H1 (cell line): Measurements from ENCODE around the gene KIAA1143. TPM values are rescaled to one million over a fixed set of nuclear protein-coding genes. Genes with fewer than 3 reads are reported as not detected.

Experiments used
- polyA plus RNA-seq, 7 experiments: library from polyadenylated mRNA; depleted of rRNA in 3 of 7; stranded (reverse) in 5 of 7; unstranded in 2 of 7; fragments of >200 nt in 5 of 7; fragments of 200-250 nt in 2 of 7; gene quantifications; 1 replicate in 5 of 7; 2 replicates in 1 of 7; 4 replicates in 1 of 7; pipeline versions ENCODE4 v1.2.1 to v1.2.3, GENCODE V29; 2011 to 2013; ENCODE audit warnings: missing spikeins in 2 of 7, mixed read lengths in 2 of 7
- total RNA-seq: library from RNA; stranded (reverse); fragmentation: NEBNext Ultra II Directional; extraction: Animal tissue kit (Norgen Biotek cat#: 25700); gene quantifications from 2 replicates; pipeline ENCODE4 v1.2.1, GENCODE V29; 2021

KIAA1143 gene
- total and polyA plus RNA-seq, 2 of the 8 experiments (the other 6 are each of a cell fraction or from before 2014, with no cell fraction given) = 16.2 to 67.2 TPM

Other genes with a start within 250 kb of the KIAA1143 start
- gene ZKSCAN7, start 206.4 kb downstream of the KIAA1143 start, total RNA-seq = 8.5 and 8.9 TPM in 2 replicates
- gene ZKSCAN7, start 206.4 kb downstream of the KIAA1143 start, polyA plus RNA-seq (2011; rRNA removed) = 5.5 and 10.2 TPM in 2 replicates
- gene ZNF660, start 176.7 kb downstream of the KIAA1143 start, total RNA-seq = 11.7 and 13.0 TPM in 2 replicates
- gene ZNF660, start 176.7 kb downstream of the KIAA1143 start, polyA plus RNA-seq (2011; rRNA removed) = 2.0 and 3.1 TPM in 2 replicates
- 16.1 and 16.8 TPM in 2 replicates for gene ZNF197, start 136.6 kb downstream of the KIAA1143 start, total RNA-seq
- 3.9 and 4.0 TPM in 2 replicates for gene ZNF197, start 136.6 kb downstream of the KIAA1143 start, polyA plus RNA-seq (2011; rRNA removed)
- gene ZNF35, start 112.9 kb downstream of the KIAA1143 start, total RNA-seq = 19.0 and 20.0 TPM in 2 replicates
- 2.0 and 2.9 TPM in 2 replicates for gene ZNF35, start 112.9 kb downstream of the KIAA1143 start, polyA plus RNA-seq (2011; rRNA removed)
- gene ZNF502, start 49.0 kb downstream of the KIAA1143 start, total RNA-seq = 3.5 and 3.8 TPM in 2 replicates
- 0.61 and 1.5 TPM in 2 replicates for gene ZNF502, start 49.0 kb downstream of the KIAA1143 start, polyA plus RNA-seq (2011; rRNA removed)
- gene ZNF501, start 32.0 kb downstream of the KIAA1143 start, total RNA-seq = 5.3 and 6.4 TPM in 2 replicates
- 1.4 and 1.6 TPM in 2 replicates for gene ZNF501, start 32.0 kb downstream of the KIAA1143 start, polyA plus RNA-seq (2011; rRNA removed)
- gene KIF15, start 175 bp upstream of the KIAA1143 start, total RNA-seq = 25.5 and 26.4 TPM in 2 replicates
- gene KIF15, start 175 bp upstream of the KIAA1143 start, polyA plus RNA-seq (2011; rRNA removed) = 2.3 and 4.2 TPM in 2 replicates
- 10.8 and 11.2 TPM in 2 replicates for gene TMEM42, start 100.3 kb upstream of the KIAA1143 start, total RNA-seq
- 41.4 and 42.6 TPM in 2 replicates for gene TMEM42, start 100.3 kb upstream of the KIAA1143 start, polyA plus RNA-seq (2011; rRNA removed)
- not detected in 2 replicates for gene TGM4, start 113.0 kb upstream of the KIAA1143 start, total RNA-seq
- gene TGM4, start 113.0 kb upstream of the KIAA1143 start, polyA plus RNA-seq (2011; rRNA removed) = 0.02 TPM in 2 replicates
- 67.4 and 77.4 TPM in 2 replicates for gene ZDHHC3, start 214.6 kb upstream of the KIAA1143 start, total RNA-seq
- 88.7 and 102 TPM in 2 replicates for gene ZDHHC3, start 214.6 kb upstream of the KIAA1143 start, polyA plus RNA-seq (2011; rRNA removed)
- gene EXOSC7, start 214.6 kb upstream of the KIAA1143 start, total RNA-seq = 86.3 and 94.5 TPM in 2 replicates
- gene EXOSC7, start 214.6 kb upstream of the KIAA1143 start, polyA plus RNA-seq (2011; rRNA removed) = 75.1 and 92.7 TPM in 2 replicates